Stimulated activated effector memory CD8-positive, alpha-beta T cell treated with anti-CD3 and anti-CD28 coated beads, Interleukin-12 subunit alpha, Interleukin-12 subunit beta, amount 100 ng/mL, for 72 hours (primary cell): ENCODE data around the gene HSPA9.

Source experiments
- ATAC-seq: fragments of 150-1000 bp; cut with Tn5 transposase; 2 replicates; pipeline ENCODE4 v1.10.0; 2021
- DNase-seq, 2 donors: peaks; one replicate each; pipeline ENCODE4 v3.0.0; 2021 to 2022; ENCODE audit warnings: low spot score in 2 of 2
- H3K27ac Mint-ChIP-seq: one replicate; pipeline ENCODE4 v1.8.0; 2022; ENCODE audit warnings: mild to moderate bottlenecking, mixed read lengths
- H3K36me3 Mint-ChIP-seq: one replicate; pipeline ENCODE4 v1.8.0; 2022; ENCODE audit warnings: mild to moderate bottlenecking, mixed read lengths
- H3K4me1 Mint-ChIP-seq: one replicate; pipeline ENCODE4 v1.8.0; 2022; ENCODE audit warnings: mixed read lengths
- H3K4me3 Mint-ChIP-seq: one replicate; pipeline ENCODE4 v1.8.0; 2022; ENCODE audit warnings: mild to moderate bottlenecking, mixed read lengths
- H3K9me3 Mint-ChIP-seq: one replicate; pipeline ENCODE4 v1.8.0; 2022; ENCODE audit warnings: mixed read lengths

The HSPA9 gene

GRCh38 chr5:138602371-138603000 lies 27.3 kb upstream of the HSPA9 start:
- ATAC-seq (no peak), DNase-seq (no peak)
- H3K4me1 Mint-ChIP-seq: peaks cover 22% of the 10 kb centered on the region
- H3K9me3 Mint-ChIP-seq: no peaks in the 10 kb centered on the region
- no peak overlapping the region for H3K4me3 Mint-ChIP-seq
- H3K36me3 Mint-ChIP-seq: no peaks in the 10 kb centered on the region
- H3K27ac Mint-ChIP-seq: no peak overlapping the region

DNA sequence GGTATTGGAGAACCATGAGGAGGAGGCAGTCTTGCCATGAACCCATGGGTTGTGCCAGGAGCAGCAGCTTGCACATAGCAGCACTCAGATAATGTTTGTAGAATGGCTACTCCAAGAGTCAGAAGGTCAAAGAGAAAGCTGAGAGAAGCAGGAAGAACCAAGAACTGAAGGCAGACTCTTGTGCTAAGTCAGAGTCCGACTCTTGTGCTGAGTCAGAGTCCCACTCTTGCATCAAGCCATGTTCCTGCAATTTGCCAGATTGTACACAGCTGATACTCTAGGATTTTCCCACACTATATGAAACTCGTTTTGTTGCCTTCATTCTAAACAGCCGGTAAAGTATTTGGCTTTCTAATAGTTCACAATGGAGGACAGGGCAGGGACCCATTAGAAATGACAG lies 26.2 kb upstream of the HSPA9 start:
- ATAC-seq (peak; percentile 62), DNase-seq (no peak)
- Mint-ChIP-seq H3K27ac (no peak overlapping the region), H3K4me3 (no peak overlapping the region), H3K36me3 (no peaks in the 10 kb centered on the region), H3K4me1 (peaks cover 22% of the 10 kb centered on the region), H3K9me3 (no peaks in the 10 kb centered on the region)

GRCh38 chr5:138600446-138600845 lies 25.2 kb upstream of the HSPA9 start:
- DNase-seq (no peak), ATAC-seq (no peak)
- Mint-ChIP-seq H3K27ac (no peak overlapping the region), H3K4me3 (no peak overlapping the region), H3K36me3 (no peaks in the 10 kb centered on the region), H3K4me1 (peaks cover 19% of the 10 kb centered on the region), H3K9me3 (no peaks in the 10 kb centered on the region)

GRCh38 chr5:138597661-138598400 lies 22.6 kb upstream of the HSPA9 start:
- no peak for DNase-seq
- Mint-ChIP-seq H3K36me3 (no peaks in the 10 kb centered on the region), H3K4me3 (no peak overlapping the region), H3K4me1 (peaks cover 6% of the 10 kb centered on the region), H3K27ac (no peak overlapping the region), H3K9me3 (no peaks in the 10 kb centered on the region)
- no peak for ATAC-seq

DNA sequence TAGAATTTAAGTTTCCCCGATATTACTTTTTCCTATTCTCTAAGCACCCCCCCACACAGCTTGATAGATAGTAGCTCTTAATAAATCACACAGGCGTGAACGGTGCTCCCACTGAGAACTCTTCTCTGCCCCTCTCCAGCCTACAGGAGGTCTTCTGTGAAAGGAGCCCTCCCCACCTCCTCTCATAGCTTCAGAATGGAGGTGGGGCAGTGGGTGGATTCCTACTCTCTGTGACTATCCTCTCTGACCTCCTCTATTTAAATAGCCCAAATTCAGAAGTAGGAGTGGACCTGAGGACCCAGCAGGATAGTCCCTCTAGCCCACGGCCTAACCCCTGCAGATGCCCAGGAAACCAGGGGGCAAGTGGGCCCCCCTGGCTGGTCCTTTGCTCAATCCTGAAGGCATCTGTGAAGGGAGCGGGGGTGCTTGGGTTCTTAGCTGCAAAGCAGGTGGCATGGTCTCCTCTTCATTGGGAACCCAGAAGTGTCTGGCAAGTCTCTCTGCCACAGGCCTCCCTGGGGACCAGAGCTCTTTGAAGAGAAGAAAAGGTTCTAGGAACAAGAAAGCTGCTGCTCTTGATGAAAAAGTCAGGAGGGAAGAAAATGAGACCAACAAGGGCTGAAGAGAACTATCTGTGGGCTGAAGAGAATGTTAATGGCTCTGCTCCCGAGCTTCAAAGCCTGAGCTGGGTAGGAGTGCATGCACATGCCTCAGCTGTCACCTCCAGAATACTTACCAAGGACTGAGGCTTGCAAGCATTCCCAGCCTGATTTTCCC lies 21.1 kb upstream of the HSPA9 start:
- DNase-seq (no peak), ATAC-seq (no peak)
- no peaks in the 10 kb centered on the region for H3K36me3 Mint-ChIP-seq
- H3K4me3 Mint-ChIP-seq: no peak overlapping the region
- no peaks in the 10 kb centered on the region for H3K4me1 Mint-ChIP-seq
- H3K9me3 Mint-ChIP-seq: no peaks in the 10 kb centered on the region
- no peak overlapping the region for H3K27ac Mint-ChIP-seq

- no peak overlapping the region for H3K4me3 Mint-ChIP-seq
- H3K36me3 Mint-ChIP-seq: no peaks in the 10 kb centered on the region
- no peaks in the 10 kb centered on the region for H3K9me3 Mint-ChIP-seq
- no peak overlapping the region for H3K27ac Mint-ChIP-seq
- H3K4me1 Mint-ChIP-seq: no peaks in the 10 kb centered on the region
- DNase-seq (no peak), ATAC-seq (no peak)
Observed at GRCh38 chr5:138595180-138595795, 20.1 kb upstream of the HSPA9 start.

GRCh38 chr5:138594305-138595058 lies 19.3 kb upstream of the HSPA9 start:
- no peak overlapping the region for H3K4me3 Mint-ChIP-seq
- H3K9me3 Mint-ChIP-seq: no peaks in the 10 kb centered on the region
- no peaks in the 10 kb centered on the region for H3K36me3 Mint-ChIP-seq
- H3K4me1 Mint-ChIP-seq: no peaks in the 10 kb centered on the region
- ATAC-seq (no peak), DNase-seq (no peak)
- H3K27ac Mint-ChIP-seq: no peak overlapping the region

DNA sequence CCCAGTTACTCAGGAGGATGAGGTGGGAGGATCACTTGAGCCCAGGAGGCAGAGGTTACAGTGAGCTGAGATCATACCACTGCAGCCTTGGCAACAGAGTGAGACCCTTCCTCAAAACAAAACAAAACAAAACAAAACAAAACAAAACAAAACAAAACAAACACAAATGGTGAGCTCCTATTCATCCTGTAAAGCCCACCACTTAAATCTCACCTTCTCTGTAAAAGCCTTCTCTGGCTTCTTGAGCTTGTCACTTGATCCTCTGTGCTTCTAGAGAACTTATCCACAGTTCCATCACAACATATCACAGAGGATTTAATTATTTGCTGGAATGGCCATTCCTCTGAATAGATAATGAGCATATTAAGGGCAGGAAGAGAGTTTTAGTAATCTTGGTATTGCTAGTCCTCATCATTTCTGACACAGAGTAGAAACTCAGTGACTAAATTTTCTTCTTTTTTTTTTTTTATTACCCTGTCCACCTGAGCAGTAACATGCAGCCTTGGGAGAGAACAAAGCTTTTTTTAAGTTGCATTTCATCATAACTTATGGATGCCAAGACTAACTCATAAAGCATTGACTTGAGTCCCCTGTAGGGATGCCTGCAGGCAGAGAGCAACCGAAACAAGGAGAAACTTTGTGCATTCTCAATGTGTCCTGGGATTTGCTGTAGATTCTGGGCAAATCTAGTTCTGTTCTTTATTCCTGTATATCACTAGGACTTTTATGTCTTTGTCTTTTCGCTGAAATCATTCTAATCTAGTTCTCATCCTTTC lies 13.0 kb upstream of the HSPA9 start:
- ATAC-seq (no peak), DNase-seq (no peak)
- Mint-ChIP-seq H3K27ac (peak overlapping the region; percentile 13), H3K4me3 (no peak overlapping the region), H3K4me1 (no peaks in the 10 kb centered on the region), H3K9me3 (no peaks in the 10 kb centered on the region), H3K36me3 (no peaks in the 10 kb centered on the region)

GRCh38 chr5:138585157-138585556 lies 10.0 kb upstream of the HSPA9 start:
- no peaks in the 10 kb centered on the region for H3K4me1 Mint-ChIP-seq
- H3K4me3 Mint-ChIP-seq: no peak overlapping the region
- no peak overlapping the region for H3K27ac Mint-ChIP-seq
- ATAC-seq (no peak), DNase-seq (no peak)
- H3K9me3 Mint-ChIP-seq: no peaks in the 10 kb centered on the region
- no peaks in the 10 kb centered on the region for H3K36me3 Mint-ChIP-seq

- no peak for ATAC-seq
- Mint-ChIP-seq H3K36me3 (no peaks in the 10 kb centered on the region), H3K27ac (no peak overlapping the region), H3K4me3 (no peak overlapping the region), H3K4me1 (no peaks in the 10 kb centered on the region), H3K9me3 (no peaks in the 10 kb centered on the region)
- no peak for DNase-seq
Observed at GRCh38 chr5:138583984-138584637, 8.9 kb upstream of the HSPA9 start.

- Mint-ChIP-seq H3K4me1 (no peaks in the 10 kb centered on the region), H3K27ac (no peak overlapping the region), H3K9me3 (no peaks in the 10 kb centered on the region), H3K36me3 (no peaks in the 10 kb centered on the region), H3K4me3 (no peak overlapping the region)
- DNase-seq (no peak), ATAC-seq (no peak)
Observed at GRCh38 chr5:138582959-138583358, 7.8 kb upstream of the HSPA9 start.

DNA sequence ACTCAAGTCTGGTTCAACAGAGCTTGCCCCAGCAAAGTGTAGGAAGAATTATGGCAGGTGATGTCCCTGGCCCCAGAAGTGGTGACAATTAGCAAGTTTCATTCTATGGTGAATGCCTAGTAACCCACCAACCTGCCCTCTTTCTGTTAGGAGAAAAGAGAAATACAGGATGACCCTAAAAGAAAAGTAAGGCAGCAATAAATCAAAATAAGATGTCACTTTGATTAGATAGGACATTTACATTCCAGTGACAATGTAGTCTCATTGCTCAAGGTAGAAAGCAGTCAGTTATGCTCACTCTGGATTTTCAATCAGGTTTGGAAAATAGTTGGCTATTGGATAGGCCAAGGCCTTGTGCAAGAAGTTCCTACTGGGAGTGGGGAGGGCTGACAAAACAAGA lies 5.6 kb upstream of the HSPA9 start:
- Mint-ChIP-seq H3K4me1 (peaks cover 4% of the 10 kb centered on the region), H3K9me3 (no peaks in the 10 kb centered on the region), H3K4me3 (no peak overlapping the region), H3K36me3 (peaks cover 9% of the 10 kb centered on the region), H3K27ac (no peak overlapping the region)
- no peak for DNase-seq
- no peak for ATAC-seq

DNA sequence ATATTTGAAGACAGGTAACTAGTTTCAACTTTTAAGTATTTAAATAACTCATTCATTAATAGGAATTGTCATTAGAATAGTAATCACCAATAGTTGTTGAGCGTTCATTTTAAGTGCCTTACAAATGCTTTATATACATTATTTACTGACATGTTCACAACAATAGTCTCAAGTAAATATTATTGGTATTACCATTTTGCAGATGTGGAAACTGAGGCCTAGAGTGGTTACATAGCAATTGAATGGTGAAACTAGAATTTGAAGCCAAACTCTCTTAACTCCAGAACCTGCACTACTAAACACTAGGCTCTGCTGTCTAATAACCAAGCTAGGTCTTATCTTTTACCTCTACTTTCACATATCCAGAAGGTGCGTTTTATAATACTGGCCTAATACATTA lies 4.8 kb upstream of the HSPA9 start:
- ATAC-seq (no peak), DNase-seq (no peak)
- H3K4me3 Mint-ChIP-seq: no peak overlapping the region

GRCh38 chr5:138579517-138579863 lies 4.3 kb upstream of the HSPA9 start:
- H3K9me3 Mint-ChIP-seq: no peaks in the 10 kb centered on the region
- no peak for ATAC-seq
- H3K27ac Mint-ChIP-seq: no peak overlapping the region
- no peak for DNase-seq
- peaks cover 15% of the 10 kb centered on the region for H3K4me1 Mint-ChIP-seq
- peaks cover 22% of the 10 kb centered on the region for H3K36me3 Mint-ChIP-seq
- no peak overlapping the region for H3K4me3 Mint-ChIP-seq

More for the DNA sequence above, 4.8 kb upstream of the HSPA9 start:
- H3K4me1 Mint-ChIP-seq: peaks cover 10% of the 10 kb centered on the region
- H3K9me3 Mint-ChIP-seq: no peaks in the 10 kb centered on the region
- no peak overlapping the region for H3K27ac Mint-ChIP-seq
- H3K36me3 Mint-ChIP-seq: peaks cover 17% of the 10 kb centered on the region
